K562 (cell line): ENCODE results near the gene CD46. TPM values are rescaled to one million over a fixed set of nuclear protein-coding genes. Genes with fewer than 3 reads are reported as not detected.

Experiments used
- ATAC-seq: fragments of 200-7000 bp; cut with Tn5 transposase; 3 replicates; pipeline ENCODE4 v1.9.1; 2020; ENCODE audit warnings: moderate library complexity
- BruUV-seq: library from RNA; stranded (reverse); fragments of 400-500 nt; replicated peaks from 2 replicates; lab custom pipeline; 2021; lab: Mats Ljungman, UMichigan
- CTCF ChIA-PET: fragments of 300-600 bp; formaldehyde crosslinking; extraction: SDS; loops from one replicate; lab custom pipeline; 2021; ENCODE audit warnings: low intra/inter-chr PET ratio; lab: Yijun Ruan, JAX
- POLR2A ChIA-PET: fragments of 300-600, 350-650 bp; sonication (Branson Sonifier 250); formaldehyde crosslinking; extraction: SDS; loops from one replicate; lab custom pipeline; 2021; ENCODE audit warnings: antibody characterized with exemption, inconsistent platforms; lab: Yijun Ruan, JAX
- DNase-seq, 4 experiments: peaks; one replicate each; pipeline versions ENCODE4 v3.0.0 to v3.0.0-alpha.2; 2011 to 2018; ENCODE audit warnings: low spot score in 3 of 4, mixed read lengths in 3 of 4; ENCODE audit errors: extremely low read depth in 1 of 4
- FAIRE-seq: peaks from 2 replicates; lab custom pipeline; 2011; peaks lifted over from hg19 to GRCh38; lab: Jason Lieb, UNC
- H2AFZ ChIP-seq: 2 replicates; pipeline ENCODE4 v1.6.0; 2011; ENCODE audit warnings: low read depth, low read length, control low read depth, inconsistent platforms
- H3K27ac ChIP-seq: fragments of 200-600 bp; 3 replicates; pipeline ENCODE4 v1.8.0; 2011; ENCODE audit warnings: low read depth, mild to moderate bottlenecking, control low read depth, inconsistent platforms, low read length, moderate library complexity, mixed read lengths; ENCODE audit errors: extremely low read depth
- H3K27me3 ChIP-seq, 2 experiments: fragments of 300-600 bp in 1 of 2; 2 replicates in 1 of 2; 3 replicates in 1 of 2; pipeline versions ENCODE4 v1.6.0 to v1.8.0; 2011; ENCODE audit warnings: inconsistent platforms in 2 of 2, low read length in 2 of 2, mild to moderate bottlenecking in 1 of 2, mixed read lengths in 1 of 2, moderate library complexity in 1 of 2; ENCODE audit not compliant: control insufficient read depth in 2 of 2, insufficient read depth in 2 of 2
- H3K36me3 ChIP-seq: fragments of 300-600 bp; 3 replicates; pipeline ENCODE4 v1.8.0; 2011; ENCODE audit warnings: mild to moderate bottlenecking, low read length, inconsistent platforms; ENCODE audit not compliant: control insufficient read depth, insufficient read depth
- H3K4me1 ChIP-seq, 2 experiments: fragments of 200-600 bp in 1 of 2; replicated peaks in 1 of 2; 2 replicates in 1 of 2; 3 replicates in 1 of 2; pipeline versions ENCODE4 v1.5.1 to v1.8.0; 2011; ENCODE audit warnings: inconsistent platforms in 2 of 2, low read length in 2 of 2, mild to moderate bottlenecking in 1 of 2, mixed read lengths in 1 of 2, moderate library complexity in 1 of 2; ENCODE audit not compliant: control insufficient read depth in 2 of 2, insufficient read depth in 2 of 2
- H3K4me2 ChIP-seq: 2 replicates; pipeline ENCODE4 v1.6.1; 2011; ENCODE audit warnings: low read length, control low read depth, inconsistent platforms, mixed read lengths; ENCODE audit not compliant: insufficient read depth
- H3K4me3 ChIP-seq: fragments of 200-600 bp; sonication (generic), shearing (Covaris generic); 2 replicates; pipeline ENCODE4 v1.5.1; 2016; ENCODE audit warnings: control low read depth, inconsistent platforms
- H3K79me2 ChIP-seq: fragments of 200-600 bp; 3 replicates; pipeline ENCODE4 v1.8.0; 2011; ENCODE audit warnings: low read length, inconsistent platforms; ENCODE audit not compliant: control insufficient read depth, insufficient read depth
- H3K9ac ChIP-seq, 2 experiments: 2 replicates each; pipeline versions ENCODE4 v1.6.0 to v1.6.1; 2011; ENCODE audit warnings: low read depth in 2 of 2, low read length in 2 of 2, control low read depth in 1 of 2, inconsistent platforms in 1 of 2, mild to moderate bottlenecking in 1 of 2, mixed read lengths in 1 of 2; ENCODE audit not compliant: insufficient read depth in 1 of 2
- H3K9me1 ChIP-seq: one replicate; pipeline ENCODE4 v1.6.0; 2011; ENCODE audit warnings: inconsistent platforms, mild to moderate bottlenecking, low read length, moderate library complexity; ENCODE audit not compliant: control insufficient read depth, insufficient read depth
- H3K9me3 ChIP-seq: replicated peaks from 2 replicates; pipeline ENCODE4 v1.5.1; 2011; ENCODE audit warnings: low read depth, low read length, inconsistent platforms; ENCODE audit not compliant: control insufficient read depth, insufficient read depth
- H4K20me1 ChIP-seq: replicated peaks from 2 replicates; pipeline ENCODE4 v1.6.1; 2011; ENCODE audit warnings: low read length, inconsistent platforms, mixed read lengths; ENCODE audit not compliant: control insufficient read depth, insufficient read depth
- CTCF ChIP-seq, 3 experiments: IDR thresholded peaks in 2 of 3; conservative IDR thresholded peaks in 1 of 3; 2 replicates each; pipeline ENCODE4 v1.5.1; 2011 to 2012; ENCODE audit warnings: low read length in 3 of 3, mild to moderate bottlenecking in 3 of 3, control low read depth in 2 of 3, improper control_type of control experiment in 1 of 3, inconsistent platforms in 1 of 3, low read depth in 1 of 3, mixed read lengths in 1 of 3, moderate library complexity in 1 of 3; ENCODE audit not compliant: insufficient read depth in 2 of 3
- MXI1 ChIP-seq: IDR thresholded peaks from 2 replicates; pipeline ENCODE4 v1.6.1; 2011; ENCODE audit warnings: low read depth, mild to moderate bottlenecking, improper control_type of control experiment, low read length
- ZBTB40 ChIP-seq, 2 experiments: fragments of 450-650 bp in 1 of 2; sonication (generic) in 1 of 2; formaldehyde crosslinking in 1 of 2; IDR thresholded peaks; 2 replicates each; pipeline versions ENCODE4 v1.7.1 to v1.9.0; 2016 to 2022; ENCODE audit warnings: inconsistent platforms in 1 of 2, mild to moderate bottlenecking in 1 of 2, missing genetic modification reagents in 1 of 2
- ZFP36 ChIP-seq: fragments of 150-350 bp; IDR thresholded peaks from 2 replicates; pipeline ENCODE4 v1.6.1; 2018; ENCODE audit warnings: low read length, low read depth; ENCODE audit not compliant: partially characterized antibody
- ZFP91 ChIP-seq: sonication (generic); formaldehyde crosslinking; IDR thresholded peaks from 2 replicates; pipeline ENCODE4 v1.8.0; 2022; ENCODE audit warnings: mild to moderate bottlenecking, missing genetic modification reagents
- ZNF24 ChIP-seq: fragments of 450-650 bp; IDR thresholded peaks from 2 replicates; pipeline ENCODE4 v1.6.1; 2016
- WGBS: fragments of 100-300 bp; shearing (Covaris generic); methylation state at CpG from one replicate; pipeline ENCODE4 v1.1.6; 2016; ENCODE audit warnings: low coverage, mixed read lengths; ENCODE audit not compliant: insufficient coverage; ENCODE audit errors: missing lambda C conversion rate; 5-methylcytosine and 5-hydroxymethylcytosine counted together
- in situ Hi-C: fragments of 300-500 bp; cut with MboI; formaldehyde crosslinking; loops from 4 replicates; pipeline ENCODE4 v1.15.0; 2018; ENCODE audit warnings: inconsistent platforms, mixed read lengths
- intact Hi-C: fragments of 100-400 bp; cut with micrococcal nuclease; formaldehyde crosslinking; loops from 2 replicates; pipeline ENCODE4 v1.14.2; 2022
- polyA plus RNA-seq, 8 experiments: library from polyadenylated mRNA; depleted of rRNA in 4 of 8; stranded (reverse) in 5 of 8; unstranded in 3 of 8; fragments of >200 nt; fragmentation: Nextera tagmentation in 2 of 8; fragmentation: Illumina TruSeq in 1 of 8; extraction: Ambion mirVana in 2 of 8; extraction: Trizol in 1 of 8; gene quantifications; 2 replicates each; pipeline versions ENCODE4 v1.2.1 to v1.2.3, GENCODE V29; 2011 to 2014; ENCODE audit warnings: inconsistent platforms in 1 of 8, missing spikeins in 1 of 8
- total RNA-seq, 7 experiments: library from RNA; depleted of rRNA in 6 of 7; stranded (reverse); fragments of >200 nt in 6 of 7; fragmentation: Illumina TruSeq in 2 of 7; extraction: Trizol in 2 of 7; gene quantifications; 2 replicates each; pipeline versions ENCODE4 v1.2.1 to v1.2.3, GENCODE V29; 2011 to 2021; ENCODE audit warnings: low replicate concordance in 1 of 7

CD46 gene
- total and polyA plus RNA-seq, 9 of the 15 experiments (the other 6 are each of a cell fraction or from before 2014, with no cell fraction given): 87.9 to 374 (median 156) TPM

- Histone ChIP-seq H3K9me1 (no peaks in the 10 kb centered on the region), H3K27ac (no peak overlapping the region), H3K4me3 (no peak overlapping the region), H3K36me3 (peaks cover 2% of the 10 kb centered on the region; the same call in 2 of the 3 replicates), H3K79me2 (peaks cover 7% of the 10 kb centered on the region; the same call in 1 of the 3 replicates), H3K27me3 (no peaks in the 10 kb centered on the region), H3K9me3 (no peaks in the 10 kb centered on the region), H3K4me1 (peaks cover 9 to 15% of the 10 kb centered on the region in 2 experiments), H4K20me1 (no peaks in the 10 kb centered on the region), H3K9ac (peak overlapping the region in 1 of 2 experiments; percentile 17; a peak in 1 of 4 replicates), H3K4me2 (no peak overlapping the region), H2AFZ (no peak overlapping the region)
- intact Hi-C loops: no loop called here
- TF ChIP-seq ZFP36 (no peak), ZFP91 (CRISPR knock-in tag) (no peak), MXI1 (no peak), ZBTB40 (IDR thresholded peaks at IDR 0.05) (no peak), ZBTB40 (CRISPR knock-in tag; IDR thresholded peaks at IDR 0.05) (no peak), ZNF24 (no peak), CTCF (IDR thresholded peaks at IDR 0.05 in 2 of 3, conservative IDR thresholded peaks at IDR 0.05 in 1 of 3; ENCODE audit: insufficient read depth in 2 of 3, low read depth in 1 of 3, low read length in 3 of 3) (peak; percentile 24 to 63 (median 32); a peak in 4 of 6 replicates)
- 54% methylated on average over 2 of the region's 2 CpGs for WGBS
- POLR2A ChIA-PET: interaction anchor here (0.6 to 3.0 kb wide), 7 partner anchors 9 to 348 kb away, joined by 3 to 12 read pairs (median 5); no protein-coding TSS in a partner anchor
- peak in 1 of 4 experiments; percentile 38 for DNase-seq
- peak; percentile 57 for ATAC-seq
- FAIRE-seq: no peak
- in situ Hi-C loops: no loop called here
- CTCF ChIA-PET: no interaction called here
- no TSS peak for BruUV-seq
These were observed 88.5 kb downstream of the CD46 start for GRCh38 chr1:207840380-207840779.
